HG03045 (cell line): ENCODE results near the gene NUDT15.
"Not testable (repeated sequence)": the region's sequence is repeated elsewhere in the genome, so short reads cannot be mapped to it uniquely, and the experiment has no call there.

ENCODE experiments used
- ATAC-seq: cut with Tn5 transposase; IDR thresholded peaks from one replicate; pipeline ENCODE4 v1.9.1; 2021; ENCODE audit warnings: mild to moderate bottlenecking, moderate library complexity; ENCODE audit not compliant: unreplicated experiment

NUDT15 gene

DNA sequence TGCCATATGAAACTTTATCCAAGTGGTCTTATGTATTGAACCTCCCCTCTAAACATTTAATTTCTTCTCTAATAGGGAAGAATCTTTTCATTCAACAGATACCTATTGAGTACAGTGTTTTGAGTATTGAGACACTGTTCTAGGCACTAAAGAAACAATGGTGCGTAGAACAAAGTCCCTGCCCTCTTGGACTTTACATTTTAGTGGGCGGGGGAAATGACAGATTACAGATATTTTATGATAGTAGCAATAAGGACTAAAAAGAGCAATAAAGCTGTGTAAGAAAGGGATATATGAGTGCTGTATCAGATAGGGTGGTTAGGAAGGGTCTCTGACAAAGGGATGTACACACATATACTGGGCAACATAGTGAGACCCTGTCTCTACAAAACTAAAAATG lies 5.4 kb downstream of the NUDT15 start:
- no peak for ATAC-seq

DNA sequence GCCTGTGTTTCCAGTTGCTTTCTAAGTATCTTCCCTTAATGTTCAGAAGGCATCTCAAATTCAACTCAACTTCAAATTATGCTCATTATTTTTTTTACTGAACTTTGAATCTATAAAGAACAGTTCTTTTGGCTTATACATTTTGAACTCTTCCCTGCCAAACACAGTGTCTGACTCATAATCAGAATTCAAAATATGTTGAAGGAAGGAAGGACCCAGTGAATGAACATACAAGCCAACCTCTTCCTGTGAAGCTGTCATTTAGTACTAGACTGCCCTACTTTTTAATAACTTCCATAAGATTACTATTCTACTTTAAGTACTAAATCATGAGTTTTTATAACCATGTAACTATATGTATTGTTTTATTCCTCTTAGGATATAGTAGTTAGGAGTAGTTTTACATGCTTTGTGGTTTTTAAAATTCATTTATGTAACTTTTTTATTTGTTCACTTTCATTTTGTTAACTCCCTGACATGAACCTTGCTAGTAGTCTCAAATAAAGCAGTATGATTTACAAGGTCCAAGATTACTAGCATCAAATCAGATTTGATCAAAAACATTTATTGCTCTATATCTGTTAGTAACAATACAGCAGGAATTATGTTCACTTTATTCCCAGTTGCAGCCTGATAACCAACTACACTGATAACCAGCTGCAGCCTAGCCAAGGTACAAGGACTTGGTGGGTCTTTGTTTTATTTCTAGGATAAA lies 6.4 kb downstream of the NUDT15 start:
- ATAC-seq = no peak

DNA sequence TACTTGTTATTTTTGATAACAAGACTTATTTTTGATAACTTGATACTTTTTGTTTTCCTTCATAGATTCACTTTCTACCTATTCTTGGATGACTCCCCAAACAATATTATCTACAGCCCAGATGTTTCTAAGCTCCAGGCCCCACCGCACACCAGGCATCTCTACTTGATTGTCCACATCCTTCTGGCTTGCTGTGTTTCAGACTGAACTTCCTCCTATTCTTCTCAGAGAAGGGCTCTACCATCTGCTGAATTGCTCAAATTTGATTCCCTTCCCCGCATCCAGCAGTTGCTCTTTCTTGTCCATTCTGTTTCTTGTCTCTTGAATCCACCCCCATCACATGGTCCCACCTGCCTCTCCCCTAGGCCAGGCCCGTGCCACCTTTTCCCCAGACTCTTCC lies 13.0 kb downstream of the NUDT15 start:
- ATAC-seq = no peak

DNA sequence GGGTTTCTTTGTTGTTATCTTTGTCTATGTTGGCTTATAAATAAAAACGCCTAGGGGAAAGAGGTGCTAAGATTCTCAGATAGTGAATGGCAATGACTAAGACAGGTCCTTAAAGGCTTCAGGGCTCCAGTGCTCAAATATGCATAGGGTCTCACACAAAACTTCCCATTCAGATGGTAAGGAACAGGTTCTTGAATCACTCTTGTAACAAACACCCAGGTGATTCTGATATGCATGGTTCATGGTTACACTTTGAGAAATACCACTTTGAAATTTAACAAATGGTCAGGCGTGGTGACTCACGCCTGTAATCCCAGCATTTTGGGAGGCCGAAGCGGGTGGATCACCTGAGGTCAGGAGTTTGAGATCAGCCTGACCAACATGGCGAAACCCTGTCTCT lies 17.1 kb downstream of the NUDT15 start:
- ATAC-seq = no peak

DNA sequence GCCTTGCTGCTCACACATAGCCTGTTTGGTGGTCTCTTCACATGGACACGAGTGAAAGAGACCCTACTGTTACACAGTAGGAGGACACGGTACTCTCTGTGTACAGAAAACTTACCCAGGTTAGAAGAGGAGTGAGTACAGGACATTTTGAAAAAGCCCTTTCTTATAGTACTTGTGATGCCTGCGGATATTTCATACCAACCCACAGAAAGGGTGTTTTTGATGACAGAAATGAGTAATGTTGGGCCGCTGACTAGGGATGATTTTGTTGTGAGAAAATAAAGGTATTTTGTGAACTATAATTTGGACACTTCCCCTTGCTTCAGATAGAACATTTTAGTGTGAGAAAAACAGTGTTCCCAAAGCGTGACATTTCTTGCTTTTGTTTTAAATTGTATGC lies 18.2 kb downstream of the NUDT15 start:
- ATAC-seq = no peak

DNA sequence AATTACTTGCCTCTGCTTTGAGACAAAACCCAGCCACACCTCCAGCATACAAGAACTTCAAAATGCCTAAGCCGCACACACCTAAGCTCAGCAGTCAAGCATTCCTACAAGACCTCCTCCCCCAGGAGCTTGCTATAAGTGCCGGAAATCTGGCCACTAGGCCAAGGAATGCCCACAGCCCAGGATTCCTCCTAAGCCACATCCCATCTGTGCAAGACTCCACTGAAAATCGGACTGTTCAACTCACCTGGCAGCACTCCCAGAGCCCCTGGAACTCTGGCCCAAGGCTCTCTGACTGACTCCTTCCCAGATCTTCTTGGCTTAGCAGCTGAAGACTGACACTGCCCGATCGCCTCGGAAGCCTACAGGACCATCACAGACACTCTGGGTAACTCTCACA lies 21.0 kb downstream of the NUDT15 start:
- ATAC-seq = not testable (repeated sequence)

DNA sequence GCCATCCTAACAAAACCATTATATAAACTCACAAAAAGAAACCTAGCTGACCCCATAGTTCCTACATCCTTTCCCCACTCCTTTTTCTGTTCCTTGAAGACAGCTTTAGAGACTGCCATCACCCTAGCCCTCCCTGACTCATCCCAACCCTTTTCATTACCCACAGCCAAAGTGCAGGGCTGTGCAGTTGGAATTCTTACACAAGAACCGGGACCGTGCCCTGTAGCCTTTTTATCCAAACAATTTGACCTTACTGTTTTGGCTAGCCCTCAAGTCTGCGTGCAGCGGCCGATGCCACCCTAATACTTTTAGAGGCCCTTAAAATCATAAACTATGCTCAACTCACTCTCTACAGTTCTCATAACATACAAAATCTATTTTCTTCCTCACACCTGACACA lies 22.4 kb downstream of the NUDT15 start:
- not testable (repeated sequence) for ATAC-seq

DNA sequence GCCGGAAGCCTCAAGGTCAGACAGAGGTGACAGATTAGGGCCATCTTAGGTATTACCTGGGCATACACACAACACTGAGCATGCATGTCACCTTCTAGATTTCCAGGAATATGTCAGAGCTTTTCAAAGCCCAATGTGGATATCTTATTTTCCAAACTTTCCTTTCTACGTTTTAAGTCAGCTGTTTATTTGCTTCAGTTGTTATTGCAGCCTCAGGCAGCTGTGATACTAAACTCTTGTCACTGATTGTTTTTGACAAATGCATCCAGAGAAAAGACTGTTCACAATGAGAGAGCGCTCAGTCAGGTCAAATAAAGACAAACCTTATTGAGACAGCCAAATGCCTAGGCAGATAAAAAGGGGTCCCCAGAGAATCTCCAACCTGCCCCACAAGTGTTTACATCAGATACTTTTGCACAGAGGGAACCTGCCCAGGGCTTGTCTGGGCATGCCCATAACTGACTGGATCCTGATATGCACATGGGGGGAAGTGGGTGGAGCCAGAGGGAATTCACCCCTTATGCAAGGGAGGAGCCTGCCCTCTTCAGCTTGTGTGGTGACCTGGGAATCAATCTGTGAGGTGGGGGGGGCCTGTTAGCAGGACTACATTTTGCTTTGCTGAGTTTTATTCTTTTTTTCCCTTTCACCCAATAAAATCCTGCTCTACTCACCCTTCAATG lies 28.9 kb downstream of the NUDT15 start:
- no peak for ATAC-seq

DNA sequence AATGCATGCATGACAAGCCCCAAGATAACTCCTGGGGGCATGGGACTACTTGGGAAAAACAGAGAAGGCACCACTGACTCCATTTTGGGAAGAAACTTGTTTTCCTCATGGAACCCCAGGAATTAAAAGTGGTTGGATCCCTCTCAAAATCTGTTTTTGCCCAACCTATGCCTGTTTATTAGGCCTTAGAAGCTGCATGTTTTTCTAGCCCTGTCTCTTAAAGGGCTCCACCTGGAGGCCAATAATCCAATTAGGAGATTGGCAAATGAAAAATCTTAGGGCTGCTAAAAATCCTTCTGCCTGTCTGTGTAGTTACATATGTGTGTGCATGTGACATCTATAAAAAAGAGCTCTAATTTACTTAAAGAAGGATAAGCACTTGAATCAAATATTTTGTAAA lies 30.5 kb downstream of the NUDT15 start:
- no peak for ATAC-seq

DNA sequence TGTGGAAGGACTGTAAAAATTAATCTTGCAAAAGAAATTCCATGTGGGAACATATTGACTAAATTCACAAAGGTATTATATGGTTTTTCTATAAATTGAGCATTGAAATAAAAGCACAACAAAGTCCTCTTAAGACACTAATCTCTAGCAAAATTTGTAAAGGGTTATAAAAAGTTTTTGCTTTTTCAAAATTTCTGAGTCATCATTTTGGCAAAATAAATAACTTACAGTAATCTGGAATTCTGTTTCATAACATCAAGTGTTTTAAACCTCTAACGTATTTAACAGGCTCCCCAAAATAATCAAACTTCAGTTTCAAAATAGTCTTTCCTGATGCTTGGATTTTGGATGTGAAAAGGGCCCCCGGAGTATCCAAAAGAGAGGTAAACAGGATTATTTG lies 31.4 kb downstream of the NUDT15 start:
- ATAC-seq = no peak

DNA sequence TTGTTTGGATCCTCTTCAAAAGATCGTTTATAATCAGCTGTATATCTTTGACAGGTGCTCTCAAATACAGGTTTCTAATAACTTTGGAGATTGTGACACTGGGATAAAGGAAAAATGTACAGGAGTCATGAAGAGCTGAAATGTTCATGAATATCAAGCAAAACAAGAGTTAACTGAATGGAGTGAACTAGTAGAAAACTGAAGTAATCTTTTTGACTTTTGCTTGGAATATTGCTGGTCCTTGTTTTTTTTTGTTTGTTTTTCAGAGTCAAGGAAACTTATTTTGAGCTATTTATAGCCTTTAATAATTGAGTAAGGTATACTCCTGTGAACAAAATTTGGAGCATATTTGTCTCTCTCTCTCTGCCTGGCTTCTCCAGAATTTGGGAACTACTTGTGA lies 32.0 kb downstream of the NUDT15 start:
- no peak for ATAC-seq

DNA sequence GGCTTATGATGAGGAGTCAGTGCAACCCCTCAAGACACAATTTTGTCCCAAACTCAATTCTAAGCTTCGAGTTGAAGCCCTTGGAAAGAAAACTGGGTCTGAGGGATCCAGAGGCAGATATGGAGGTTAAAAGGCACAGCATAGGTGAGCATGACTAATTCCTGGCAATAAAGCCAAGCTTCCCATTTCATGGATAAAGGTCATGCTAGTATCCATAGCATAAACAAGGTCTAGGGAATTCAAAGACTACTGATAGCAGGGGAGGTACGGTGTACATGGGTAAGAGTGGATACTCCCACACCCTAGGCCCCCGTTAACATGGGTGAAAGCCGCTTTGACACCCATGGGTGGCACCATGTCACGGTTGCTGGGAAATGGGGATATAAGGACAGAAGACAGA lies 33.4 kb downstream of the NUDT15 start:
- ATAC-seq = no peak

DNA sequence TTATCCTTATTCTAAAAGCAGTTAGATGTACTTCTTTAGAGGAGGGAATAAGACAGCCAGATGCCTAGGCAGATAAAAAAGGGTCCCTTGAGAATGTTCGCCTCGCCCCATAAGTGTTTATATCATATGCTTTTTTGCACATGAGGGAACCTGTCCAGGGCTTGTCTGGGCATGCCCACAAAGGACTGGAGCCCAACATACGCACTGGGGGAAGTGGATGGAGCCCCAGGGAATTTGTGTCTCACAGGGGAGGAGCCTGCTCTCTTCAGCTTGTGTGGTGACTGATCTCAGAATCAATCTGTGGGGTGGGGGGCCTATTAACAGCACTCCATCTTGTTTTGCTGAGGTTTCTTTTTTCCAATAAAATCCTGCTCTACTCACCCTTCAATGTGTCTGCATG lies 34.8 kb downstream of the NUDT15 start:
- no peak for ATAC-seq

DNA sequence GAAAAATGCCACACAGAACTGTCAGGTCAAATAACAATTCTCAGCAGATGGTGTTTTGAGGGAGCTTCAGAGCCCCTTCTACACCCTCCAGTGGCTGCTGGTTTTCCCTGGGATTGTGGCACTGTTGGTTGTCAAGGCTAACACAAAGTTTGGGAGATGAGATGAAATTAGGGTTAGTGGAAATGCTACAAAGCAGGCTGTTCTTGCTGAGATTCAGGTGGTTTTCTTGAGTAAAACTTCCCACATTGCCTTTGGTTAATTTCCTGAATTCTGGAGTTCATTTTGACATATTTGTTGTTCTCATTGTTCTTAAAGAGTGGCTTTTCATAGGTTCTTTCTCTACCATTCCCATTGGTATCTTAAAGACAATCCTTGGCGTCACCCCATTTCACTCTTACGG lies 35.3 kb downstream of the NUDT15 start:
- no peak for ATAC-seq

DNA sequence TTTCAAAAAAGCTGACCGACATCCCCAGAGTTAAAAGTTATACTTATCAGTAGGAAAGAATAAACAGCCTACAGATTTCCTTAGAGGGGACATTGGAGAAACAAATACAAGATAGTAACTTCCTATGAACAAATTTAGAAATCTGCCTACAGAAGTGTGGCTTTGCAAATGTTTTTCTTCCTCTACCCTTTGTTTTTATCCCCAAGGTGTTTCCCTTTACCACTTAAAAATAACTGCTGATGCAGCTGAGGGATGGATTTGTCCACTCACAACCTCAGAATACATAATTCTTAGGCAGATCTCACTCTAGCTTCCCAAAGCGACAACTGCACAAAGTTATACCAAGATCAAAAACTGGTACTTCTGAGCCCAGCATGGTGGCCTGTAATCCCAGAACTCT lies 36.5 kb downstream of the NUDT15 start:
- no peak for ATAC-seq

DNA sequence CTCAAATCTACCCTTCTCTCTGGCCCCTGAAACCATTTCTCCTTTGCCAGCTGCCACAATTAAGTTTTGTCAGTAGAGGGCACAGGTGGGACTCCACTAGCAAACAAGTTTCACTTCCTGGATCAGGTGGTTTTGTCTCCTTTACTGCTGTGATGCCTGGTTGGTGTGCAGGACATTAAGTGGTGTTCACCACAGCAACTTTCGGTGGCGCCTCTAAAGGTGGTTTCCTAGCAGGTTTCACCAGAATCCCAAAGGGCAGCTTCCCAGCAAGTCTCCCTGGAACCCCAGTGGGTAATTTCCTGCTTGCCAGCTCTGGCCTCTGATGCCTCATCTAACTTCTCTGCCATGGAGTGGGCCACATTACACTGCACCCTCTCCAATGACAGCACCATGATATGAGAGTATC lies 40.7 kb downstream of the NUDT15 start:
- ATAC-seq = peak; percentile 97

DNA sequence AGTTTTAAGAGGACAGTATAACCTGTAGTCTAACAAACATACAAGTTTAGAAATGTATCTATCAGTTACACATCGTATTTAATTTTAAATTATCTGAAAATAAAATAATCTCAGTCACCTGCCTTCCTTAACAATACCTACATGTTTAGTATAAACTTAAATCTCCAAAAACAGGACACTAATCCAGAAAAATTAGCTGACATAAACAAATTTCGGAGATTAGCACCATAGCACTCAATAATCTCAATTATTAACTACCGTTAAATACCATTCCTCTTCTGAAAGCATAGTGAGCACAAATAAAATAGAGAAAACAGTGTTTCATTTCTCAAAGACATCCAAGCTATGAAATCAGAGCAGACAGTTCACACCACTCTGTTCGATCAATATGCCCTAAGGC lies 44.2 kb downstream of the NUDT15 start:
- ATAC-seq = no peak

DNA sequence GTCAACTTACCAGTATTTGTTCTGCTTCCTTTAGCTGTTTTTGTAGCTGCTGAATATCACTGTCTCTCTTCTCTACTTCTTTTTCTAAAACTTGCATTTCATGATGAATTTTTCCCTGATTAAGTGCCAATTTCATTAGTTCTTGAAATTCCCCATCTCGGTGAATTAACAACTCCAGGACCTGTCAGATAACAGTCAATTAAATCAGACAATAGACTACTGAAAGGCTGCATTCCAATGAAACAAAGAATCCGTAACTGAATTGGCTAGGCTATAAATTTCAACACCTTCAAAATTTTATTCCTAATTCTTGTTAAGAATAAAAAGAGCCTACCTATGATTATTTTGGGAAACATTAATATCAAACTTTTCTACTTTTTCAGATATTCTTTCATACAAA lies 48.7 kb downstream of the NUDT15 start:
- ATAC-seq = no peak

DNA sequence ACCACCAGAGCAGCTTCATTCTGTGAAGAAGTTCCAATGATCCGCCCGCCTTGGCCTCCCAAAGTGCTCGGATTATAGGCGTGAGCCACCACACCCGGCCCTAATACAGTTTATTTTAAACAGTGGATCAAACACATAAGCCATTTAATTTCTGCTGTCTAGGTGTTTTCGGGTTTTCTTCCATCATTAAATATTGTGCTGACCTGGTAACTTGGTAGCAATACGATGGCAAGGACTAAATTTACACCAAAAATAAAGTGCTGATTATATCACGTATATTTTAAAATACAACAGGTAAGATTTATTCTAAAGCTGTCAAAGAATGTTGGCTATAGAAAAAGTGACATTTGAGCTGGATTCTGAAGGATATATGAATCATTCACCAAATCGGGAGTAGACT lies 56.1 kb downstream of the NUDT15 start:
- no peak for ATAC-seq

DNA sequence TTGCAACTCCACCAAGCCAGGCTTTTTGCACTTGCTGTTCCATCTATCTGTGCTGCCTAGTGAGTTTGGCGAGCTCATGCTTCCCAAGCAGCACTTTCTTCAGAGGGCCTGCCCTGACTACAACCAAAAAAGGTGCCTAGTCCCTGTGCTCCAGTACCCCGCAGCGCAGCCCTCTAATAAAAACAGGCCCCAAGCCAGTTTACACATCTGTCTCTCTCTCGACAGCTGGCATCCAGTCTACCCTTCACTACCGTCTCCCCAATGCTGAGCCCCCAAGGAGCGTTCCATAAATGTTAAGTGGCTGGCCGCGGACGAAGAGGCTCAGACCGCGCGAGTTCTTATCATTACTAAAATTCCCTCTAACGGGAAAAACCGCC lies 56.9 kb downstream of the NUDT15 start:
- ATAC-seq = peak; percentile 19

DNA sequence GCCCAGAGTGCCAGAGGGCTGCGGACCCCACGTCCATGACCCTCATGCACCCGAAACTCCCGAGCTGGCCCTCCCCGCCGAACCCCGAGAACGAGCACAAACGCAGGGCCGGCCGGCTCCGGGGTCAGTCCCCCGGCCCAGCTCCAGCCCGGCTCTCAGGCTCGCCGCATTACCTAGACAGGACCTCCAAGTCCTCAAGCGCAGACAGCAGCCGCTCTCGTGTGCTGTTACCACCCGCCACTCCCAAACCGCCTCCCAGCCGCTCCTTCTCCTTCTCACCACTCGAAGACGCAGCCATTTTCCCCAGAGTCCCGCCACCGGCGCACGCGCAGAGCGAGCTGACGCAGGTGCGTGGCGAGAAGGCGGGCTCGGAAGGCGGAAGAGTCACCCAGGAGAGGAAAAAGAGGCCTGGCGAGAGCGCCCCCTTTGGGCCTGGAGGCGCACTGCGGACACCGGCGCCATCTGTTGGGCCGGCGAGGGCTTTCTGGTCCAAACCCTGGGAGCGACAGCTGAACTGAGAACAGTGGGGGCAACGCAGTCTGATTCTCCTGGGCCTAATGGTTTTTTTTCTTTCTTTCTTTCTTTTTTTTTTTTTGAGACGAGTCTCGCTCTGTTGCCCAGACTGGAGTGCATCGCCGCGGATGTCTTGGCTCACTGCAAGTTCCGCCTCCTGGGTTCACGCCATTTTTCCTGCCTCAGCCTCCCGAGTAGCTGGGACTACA lies 57.4 kb downstream of the NUDT15 start, which contains the start of gene MED4:
Gene MED4 (minus strand): TSS at position 324 of the 722 bp plus-strand sequence. CDS start 26 bp downstream, at position 298.
- ATAC-seq = peak; percentile 93

DNA sequence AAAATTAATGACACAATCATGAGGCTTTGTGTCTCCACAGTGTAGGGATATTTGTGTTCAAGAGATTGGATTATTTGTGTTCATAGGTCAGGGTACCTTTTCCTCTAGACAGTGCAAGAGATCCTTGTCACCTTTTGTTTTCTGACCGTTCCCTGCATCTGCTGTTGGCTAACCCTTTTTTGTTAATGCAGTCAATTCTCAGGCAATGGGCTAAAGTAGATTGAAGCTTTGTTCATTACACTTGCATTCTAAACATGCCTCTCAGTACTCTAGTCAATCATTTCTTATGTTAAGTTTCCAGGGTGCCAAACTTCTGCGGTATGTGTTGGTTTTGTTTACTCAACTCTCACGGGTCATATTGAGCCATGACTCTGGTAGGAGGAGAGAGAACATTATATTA lies 59.1 kb downstream of the NUDT15 start:
- ATAC-seq = no peak
